Measurements from ENCODE around the gene AKR7A3. TPM values are rescaled to one million over a fixed set of nuclear protein-coding genes. Genes with fewer than 3 reads are reported as not detected.

AKR7A3 gene
- total RNA-seq, 1 experiment from 2014 or later: 1.4 TPM

DNA sequence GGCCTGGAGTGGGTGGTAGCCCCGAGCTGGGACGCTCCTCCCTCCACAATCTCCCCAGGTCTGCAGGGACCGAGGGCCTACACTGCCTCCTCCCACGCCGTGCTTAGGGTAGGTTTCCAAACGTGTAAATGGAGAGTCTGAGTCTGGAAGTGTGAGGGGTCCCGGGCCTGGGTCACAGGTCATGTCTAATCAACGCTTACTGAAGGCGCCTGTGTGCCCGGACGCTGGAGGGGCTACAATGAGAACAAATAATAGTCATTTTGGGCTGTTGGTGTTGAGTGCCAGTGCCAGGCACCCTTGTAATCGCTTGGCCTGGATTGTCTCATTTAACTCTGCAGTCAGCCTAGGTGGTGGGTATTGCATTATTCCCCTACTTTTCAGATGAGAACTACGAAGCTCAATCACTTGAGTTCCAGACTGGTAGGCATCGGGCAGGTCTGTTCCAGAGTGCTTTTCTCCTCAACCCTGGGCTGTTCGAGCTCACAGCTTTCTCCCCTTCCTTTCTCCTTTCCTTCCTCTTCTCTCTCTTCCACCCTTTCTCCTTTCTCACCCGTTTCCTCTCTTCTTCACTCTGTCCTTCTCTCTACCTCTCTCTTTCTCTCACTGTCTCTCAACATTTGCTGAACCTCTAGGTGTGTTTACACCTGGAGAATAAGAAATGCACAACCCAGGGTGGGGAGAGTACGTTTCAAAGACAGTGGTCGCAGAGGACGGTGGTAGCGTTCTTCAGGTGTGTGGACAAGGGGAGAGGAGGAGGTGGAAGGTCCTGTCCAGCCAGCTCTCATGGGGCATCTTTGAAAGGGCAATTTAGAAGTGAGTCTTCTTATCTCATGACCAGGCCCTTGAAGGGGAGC is 24.4 kb upstream of the AKR7A3 start:
- H3K4me3 ChIP-seq (ENCODE audit: low read depth in 2 of 2, low read length in 2 of 2): peak overlapping the region; percentile 80 to 82
- H3K4me1 ChIP-seq (ENCODE audit: control insufficient read depth, insufficient read depth, low read length): peaks cover 18% of the 10 kb centered on the region
- peak overlapping the region; percentile 89 for H3K27ac ChIP-seq (ENCODE audit: low read length)
- no peaks in the 10 kb centered on the region for H3K27me3 ChIP-seq (ENCODE audit: control insufficient read depth, insufficient read depth, low read length)
- DNase-seq (ENCODE audit: low read depth, low spot score) (no peak), ATAC-seq (no peak; the same call in 1 of the 2 replicates)
- TF ChIP-seq, protein P1, sequence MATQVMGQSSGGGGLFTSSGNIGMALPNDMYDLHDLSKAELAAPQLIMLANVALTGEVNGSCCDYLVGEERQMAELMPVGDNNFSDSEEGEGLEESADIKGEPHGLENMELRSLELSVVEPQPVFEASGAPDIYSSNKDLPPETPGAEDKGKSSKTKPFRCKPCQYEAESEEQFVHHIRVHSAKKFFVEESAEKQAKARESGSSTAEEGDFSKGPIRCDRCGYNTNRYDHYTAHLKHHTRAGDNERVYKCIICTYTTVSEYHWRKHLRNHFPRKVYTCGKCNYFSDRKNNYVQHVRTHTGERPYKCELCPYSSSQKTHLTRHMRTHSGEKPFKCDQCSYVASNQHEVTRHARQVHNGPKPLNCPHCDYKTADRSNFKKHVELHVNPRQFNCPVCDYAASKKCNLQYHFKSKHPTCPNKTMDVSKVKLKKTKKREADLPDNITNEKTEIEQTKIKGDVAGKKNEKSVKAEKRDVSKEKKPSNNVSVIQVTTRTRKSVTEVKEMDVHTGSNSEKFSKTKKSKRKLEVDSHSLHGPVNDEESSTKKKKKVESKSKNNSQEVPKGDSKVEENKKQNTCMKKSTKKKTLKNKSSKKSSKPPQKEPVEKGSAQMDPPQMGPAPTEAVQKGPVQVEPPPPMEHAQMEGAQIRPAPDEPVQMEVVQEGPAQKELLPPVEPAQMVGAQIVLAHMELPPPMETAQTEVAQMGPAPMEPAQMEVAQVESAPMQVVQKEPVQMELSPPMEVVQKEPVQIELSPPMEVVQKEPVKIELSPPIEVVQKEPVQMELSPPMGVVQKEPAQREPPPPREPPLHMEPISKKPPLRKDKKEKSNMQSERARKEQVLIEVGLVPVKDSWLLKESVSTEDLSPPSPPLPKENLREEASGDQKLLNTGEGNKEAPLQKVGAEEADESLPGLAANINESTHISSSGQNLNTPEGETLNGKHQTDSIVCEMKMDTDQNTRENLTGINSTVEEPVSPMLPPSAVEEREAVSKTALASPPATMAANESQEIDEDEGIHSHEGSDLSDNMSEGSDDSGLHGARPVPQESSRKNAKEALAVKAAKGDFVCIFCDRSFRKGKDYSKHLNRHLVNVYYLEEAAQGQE (IDR thresholded peaks at IDR 0.05; ENCODE audit: insufficient read depth in 1 of 2, low read depth in 2 of 2, low read length in 1 of 2): no peak
- TF ChIP-seq SIN3A (IDR thresholded peaks at IDR 0.05; ENCODE audit: borderline replicate concordance, insufficient read depth, low read depth, low read length): no peak
- POLR2A ChIA-PET: interaction anchor here (0.5 kb wide), 1 partner anchor 9 kb away, joined by 11 read pairs; no protein-coding TSS in a partner anchor
- CTCF ChIA-PET: interaction anchor here (0.6 kb wide), 1 partner anchor 389 kb away, joined by 6 read pairs; no protein-coding TSS in a partner anchor
- intact Hi-C loops (cut with micrococcal nuclease; ENCODE audit: unreplicated experiment) (no loop called here), in situ Hi-C loops (cut with HindIII; ENCODE audit: low pct_unique_long_range_greater_than_20kb, low sequenced_read_pairs) (no loop called here)
- no peaks in the 10 kb centered on the region for H3K9me3 ChIP-seq (ENCODE audit: control insufficient read depth, insufficient read depth, low read depth, low read length)
- no TSS peak for BruUV-seq (replicated peaks)
- no peaks in the 10 kb centered on the region for H3K36me3 ChIP-seq (ENCODE audit: control insufficient read depth, insufficient read depth, low read length)

GRCh38 chr1:19311931-19312781 is 23.6 kb upstream of the AKR7A3 start, which contains the start of the genes AKR7A2 and SLC66A1:
TSS of gene AKR7A2 (minus strand) at chr1:19312144. CDS start at chr1:19312124, 20 bp downstream.
TSS of gene SLC66A1 (plus strand) at chr1:19312326. CDS start at chr1:19317678, 5,352 bp downstream.
- ChIA-PET POLR2A (interaction anchor here (0.5 kb wide), 1 partner anchor 10 kb away, joined by 11 read pairs; no protein-coding TSS in a partner anchor), CTCF (interaction anchor here (0.5 kb wide), 1 partner anchor 71 kb away, joined by 4 read pairs; no protein-coding TSS in a partner anchor)
- intact Hi-C loops (cut with micrococcal nuclease; ENCODE audit: unreplicated experiment) (no loop called here), in situ Hi-C loops (cut with HindIII; ENCODE audit: low pct_unique_long_range_greater_than_20kb, low sequenced_read_pairs) (no loop called here)
- H3K9me3 ChIP-seq (ENCODE audit: control insufficient read depth, insufficient read depth, low read depth, low read length): no peaks in the 10 kb centered on the region
- H3K27me3 ChIP-seq (ENCODE audit: control insufficient read depth, insufficient read depth, low read length): no peaks in the 10 kb centered on the region
- peak within 1 kb of the TSS; percentile 80 to 82 for H3K4me3 ChIP-seq (ENCODE audit: low read depth in 2 of 2, low read length in 2 of 2)
- ATAC-seq: peak; percentile 95
- peak; percentile 56 for DNase-seq (ENCODE audit: low read depth, low spot score)
- H3K4me1 ChIP-seq (ENCODE audit: control insufficient read depth, insufficient read depth, low read length): peaks cover 18% of the 10 kb centered on the region
- peak within 1 kb of the TSS; percentile 89 for H3K27ac ChIP-seq (ENCODE audit: low read length)
- no TSS peak for BruUV-seq (replicated peaks)
- H3K36me3 ChIP-seq (ENCODE audit: control insufficient read depth, insufficient read depth, low read length): no peaks in the 10 kb centered on the region
- TF ChIP-seq SIN3A (IDR thresholded peaks at IDR 0.05; ENCODE audit: borderline replicate concordance, insufficient read depth, low read depth, low read length): peak; percentile 87; the same call in 1 of the 2 replicates
- no peak for TF ChIP-seq CTCF (IDR thresholded peaks at IDR 0.05)
- peak; percentile 82 for TF ChIP-seq POLR2AphosphoS5 (IDR thresholded peaks at IDR 0.05; ENCODE audit: low read depth, low read length)
